Brain pericyte (primary cell): ENCODE data around the gene JTB.

Experiments used
- DNase-seq: peaks from one replicate; pipeline ENCODE4 v3.0.0-alpha.2; 2012; ENCODE audit warnings: low read depth, low spot score

Gene JTB

DNA sequence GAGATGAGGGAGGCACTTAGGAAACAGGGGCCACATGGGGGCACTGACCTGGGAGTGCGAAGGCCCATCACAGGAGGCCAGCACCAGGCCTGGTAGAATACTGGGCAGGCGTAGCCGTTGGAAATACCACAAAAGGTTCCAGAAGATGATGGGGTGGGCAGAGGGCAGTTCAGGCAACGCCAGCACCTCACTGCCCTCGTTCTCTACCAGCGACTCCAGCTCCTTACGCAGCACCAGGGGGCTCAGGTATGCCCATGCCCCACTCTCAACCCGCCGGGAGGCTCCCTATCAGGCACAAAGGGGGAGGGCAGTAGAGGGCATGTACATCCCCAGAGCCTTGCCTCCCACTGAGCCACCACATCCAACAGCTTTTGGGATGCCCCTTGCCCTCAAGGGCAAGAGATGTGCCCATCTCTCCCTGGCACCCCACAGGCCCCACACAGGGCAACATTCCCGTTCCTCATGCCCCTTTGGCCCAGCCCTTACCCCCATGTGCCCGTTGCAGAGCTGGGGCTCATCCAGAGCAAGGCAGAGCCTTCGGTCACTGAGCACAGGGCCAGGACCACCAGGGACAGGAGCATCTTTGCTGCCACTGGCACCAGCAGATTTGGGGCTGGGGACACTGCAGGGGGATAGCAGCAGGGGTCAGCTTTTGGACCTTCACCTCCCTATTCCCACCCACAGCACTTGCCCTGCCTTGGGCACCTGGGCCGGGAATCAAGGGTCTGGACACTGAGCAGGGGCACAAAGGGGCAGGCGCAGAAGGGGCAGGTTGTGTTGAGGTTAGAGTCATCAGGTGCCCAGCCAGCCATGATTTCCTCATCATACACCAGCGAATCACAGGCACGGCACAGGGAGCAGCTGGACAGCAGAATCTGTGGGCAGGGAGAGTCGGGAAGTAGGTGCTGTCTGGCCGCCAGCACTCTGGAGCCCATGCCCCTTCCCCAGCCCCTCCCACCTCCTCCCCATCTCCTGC is 45.0 kb downstream of the JTB start:
- DNase-seq, result no peak

- no peak for DNase-seq
Measured at GRCh38 chr1:153929981-153930948, 47.2 kb downstream of the JTB start.

DNA sequence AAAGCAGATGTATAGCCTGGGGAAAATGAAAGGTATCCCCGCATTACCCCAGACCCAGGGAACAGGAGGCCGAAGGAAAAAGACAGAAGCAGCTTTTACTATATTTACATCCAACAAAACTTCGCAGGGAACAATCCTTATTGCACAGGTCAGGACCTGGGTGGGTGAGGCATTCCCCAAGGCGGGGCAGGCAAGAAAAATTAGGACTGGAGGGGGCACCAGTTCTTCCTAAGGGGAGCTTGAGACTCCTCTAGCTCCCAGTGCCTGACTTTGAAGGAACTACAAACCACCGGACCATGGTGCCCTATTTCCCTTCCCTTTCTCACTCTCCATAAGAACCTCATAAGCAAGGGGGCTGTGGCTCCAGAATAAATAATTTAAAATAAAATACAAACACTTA is 48.0 kb downstream of the JTB start:
- DNase-seq, result no peak

GRCh38 chr1:153928791-153929341 is 48.6 kb downstream of the JTB start:
- DNase-seq, result no peak

DNA sequence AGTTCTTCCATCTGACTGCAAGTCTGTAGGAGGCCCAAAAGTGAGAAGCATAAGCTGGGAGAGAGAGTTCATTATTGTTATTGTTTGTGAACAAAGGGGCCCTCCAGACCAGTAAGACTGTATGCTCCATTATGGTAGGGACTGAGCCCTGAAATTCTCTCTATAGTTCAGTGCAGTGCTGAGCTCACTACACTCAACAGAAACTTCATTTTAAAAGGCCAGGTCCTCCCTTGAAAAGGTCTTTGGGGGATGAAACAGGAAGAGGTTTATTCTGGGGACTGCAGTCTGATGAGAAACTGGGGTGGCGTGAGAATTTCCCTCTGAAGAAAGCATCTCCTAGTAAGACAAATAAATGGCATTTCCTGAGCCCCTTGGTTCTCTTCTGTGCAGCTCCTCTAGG is 49.2 kb downstream of the JTB start:
- no peak for DNase-seq

DNA sequence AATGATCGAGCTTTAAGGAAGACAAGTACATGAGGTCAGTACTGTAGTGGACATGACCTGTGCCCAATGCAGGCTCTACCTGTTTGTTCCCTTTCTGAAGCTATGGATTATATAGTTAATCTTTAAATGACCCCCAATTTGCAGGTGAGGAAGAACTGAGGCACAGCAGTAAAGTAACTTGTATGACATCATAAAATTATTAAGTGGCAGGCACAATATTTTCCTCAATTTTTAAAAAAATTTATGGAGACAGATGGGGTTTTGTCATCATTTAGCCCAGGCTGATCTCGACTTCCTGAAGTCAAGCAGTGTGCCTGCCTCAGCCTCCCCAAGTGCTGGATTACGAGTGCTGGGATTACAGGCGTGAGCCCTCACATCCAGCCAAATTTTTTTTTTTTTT is 51.1 kb downstream of the JTB start:
- DNase-seq, result no peak
